SK-N-MC (cell line): ENCODE data around the gene POLR1B.
"Not testable (repeated sequence)": the region's sequence is repeated elsewhere in the genome, so short reads cannot be mapped to it uniquely, and the experiment has no call there.

Experiments
- DNase-seq: peaks from one replicate; pipeline ENCODE4 v3.0.0-alpha.2; 2011; ENCODE audit warnings: low read depth, low spot score
- H3K27ac ChIP-seq: fragments of 200-600 bp; sonication (generic); 2 replicates; pipeline ENCODE4 v1.5.1; 2016; ENCODE audit warnings: mixed run types
- H3K36me3 ChIP-seq: fragments of 200-600 bp; sonication (generic); 2 replicates; pipeline ENCODE4 v1.6.1; 2017; ENCODE audit warnings: antibody characterized with exemption, low read length, mixed read lengths; ENCODE audit not compliant: insufficient read depth
- H3K4me3 ChIP-seq: fragments of 200-600 bp; sonication (generic); 2 replicates; pipeline ENCODE4 v1.5.1; 2016
- H3K9ac ChIP-seq: fragments of 200-600 bp; sonication (generic); 2 replicates; pipeline ENCODE4 v1.8.0; 2017; ENCODE audit warnings: mixed run types, mixed read lengths; ENCODE audit not compliant: insufficient read length
- H3K9me3 ChIP-seq: fragments of 200-600 bp; sonication (generic); 2 replicates; pipeline ENCODE4 v1.6.1; 2017; ENCODE audit warnings: low read depth, mild to moderate bottlenecking, antibody characterized with exemption, low read length, moderate library complexity, mixed read lengths
- EZH2 ChIP-seq: fragments of 200-600 bp; sonication (generic); IDR thresholded peaks from one replicate; pipeline ENCODE4 v1.6.1; 2017; ENCODE audit warnings: antibody characterized with exemption
- FOXP2 ChIP-seq: optimal IDR thresholded peaks from 2 replicates; pipeline ENCODE3; 2011; ENCODE audit warnings: mild to moderate bottlenecking, moderate library complexity; ENCODE audit not compliant: insufficient read depth; ENCODE audit errors: extremely low read length, control extremely low read depth
- POLR2AphosphoS5 ChIP-seq: IDR thresholded peaks from 2 replicates; pipeline ENCODE4 v1.6.1; 2012; ENCODE audit warnings: mild to moderate bottlenecking, low read depth, low read length, borderline replicate concordance

The POLR1B gene

GRCh38 chr2:112539306-112539705, 3.0 kb upstream of the POLR1B start:
- no peaks in the 10 kb centered on the region for H3K36me3 ChIP-seq
- no peaks in the 10 kb centered on the region for H3K9me3 ChIP-seq
- H3K4me3 ChIP-seq: no peak overlapping the region
- no peak for TF ChIP-seq EZH2
- no peak for TF ChIP-seq POLR2AphosphoS5
- no peak for TF ChIP-seq FOXP2
- no peak overlapping the region for H3K9ac ChIP-seq
- no peak overlapping the region for H3K27ac ChIP-seq
- no peak for DNase-seq

- peak overlapping the region; percentile 22; the same call in 1 of the 2 replicates for H3K27ac ChIP-seq
Measured at GRCh38 chr2:112540906-112541305, 1.4 kb upstream of the POLR1B start.

GRCh38 chr2:112541315-112542122, 746 bp upstream of the POLR1B start:
- DNase-seq: no peak
- H3K9me3 ChIP-seq: no peaks in the 10 kb centered on the region
- TF ChIP-seq POLR2AphosphoS5 (no peak), EZH2 (no peak), FOXP2 (no peak)
- H3K27ac ChIP-seq: peak overlapping the region; percentile 48; the same call in 1 of the 2 replicates
- H3K36me3 ChIP-seq: peaks cover 5% of the 10 kb centered on the region; the same call in 1 of the 2 replicates
- peak overlapping the region; percentile 79 for H3K9ac ChIP-seq
- H3K4me3 ChIP-seq: peak overlapping the region; percentile 90

More at GRCh38 chr2:112540906-112541305, 1.4 kb upstream of the POLR1B start:
- DNase-seq: no peak
- Histone ChIP-seq H3K9me3 (no peaks in the 10 kb centered on the region), H3K9ac (no peak overlapping the region), H3K36me3 (peaks cover under 1% of the 10 kb centered on the region; the same call in 1 of the 2 replicates), H3K4me3 (peak overlapping the region; percentile 90)
- no peak for TF ChIP-seq POLR2AphosphoS5
- no peak for TF ChIP-seq FOXP2
- TF ChIP-seq EZH2: no peak

- Histone ChIP-seq H3K9ac (peak overlapping the region; percentile 79), H3K4me3 (peak overlapping the region; percentile 90), H3K27ac (no peak overlapping the region), H3K9me3 (no peaks in the 10 kb centered on the region), H3K36me3 (peaks cover 19% of the 10 kb centered on the region)
- TF ChIP-seq EZH2 (no peak), POLR2AphosphoS5 (no peak), FOXP2 (no peak)
- no peak for DNase-seq
Measured at GRCh38 chr2:112542984-112543661, 858 bp downstream of the POLR1B start.

GRCh38 chr2:112547333-112547732, 5.1 kb downstream of the POLR1B start:
- H3K9me3 ChIP-seq: no peaks in the 10 kb centered on the region
- no peak overlapping the region for H3K4me3 ChIP-seq
- TF ChIP-seq FOXP2 (no peak), EZH2 (no peak), POLR2AphosphoS5 (no peak)
- H3K27ac ChIP-seq: no peak overlapping the region
- H3K9ac ChIP-seq: no peak overlapping the region
- DNase-seq: no peak
- H3K36me3 ChIP-seq: peaks cover 62% of the 10 kb centered on the region

- Histone ChIP-seq H3K27ac (no peak overlapping the region), H3K4me3 (no peak overlapping the region), H3K36me3 (peaks cover 78% of the 10 kb centered on the region), H3K9ac (no peak overlapping the region), H3K9me3 (no peaks in the 10 kb centered on the region)
- TF ChIP-seq FOXP2: no peak
- TF ChIP-seq POLR2AphosphoS5: no peak
- no peak for TF ChIP-seq EZH2
- no peak for DNase-seq
Measured at GRCh38 chr2:112548980-112549379, 6.7 kb downstream of the POLR1B start.

GRCh38 chr2:112566104-112566503, 23.8 kb downstream of the POLR1B start:
- H3K9ac ChIP-seq: no peak overlapping the region
- H3K4me3 ChIP-seq: no peak overlapping the region
- no peak for DNase-seq
- peaks cover 83% of the 10 kb centered on the region for H3K36me3 ChIP-seq
- TF ChIP-seq FOXP2: no peak
- TF ChIP-seq POLR2AphosphoS5: no peak
- no peak for TF ChIP-seq EZH2
- no peaks in the 10 kb centered on the region for H3K9me3 ChIP-seq
- no peak overlapping the region for H3K27ac ChIP-seq

- not testable (repeated sequence) for H3K4me3 ChIP-seq, H3K27ac ChIP-seq, H3K9ac ChIP-seq, DNase-seq, H3K9me3 ChIP-seq
- peaks cover 83% of the 10 kb centered on the region for H3K36me3 ChIP-seq
Measured at GRCh38 chr2:112566508-112566907, 24.2 kb downstream of the POLR1B start.

- Histone ChIP-seq H3K27ac (peak overlapping the region; percentile 81; the same call in 1 of the 2 replicates), H3K4me3 (no peak overlapping the region), H3K9ac (peak overlapping the region; percentile 59), H3K9me3 (no peaks in the 10 kb centered on the region), H3K36me3 (peaks cover 96% of the 10 kb centered on the region)
- no peak for TF ChIP-seq POLR2AphosphoS5
- TF ChIP-seq EZH2: no peak
- TF ChIP-seq FOXP2: no peak
- DNase-seq: no peak
Measured at GRCh38 chr2:112572005-112572404, 29.7 kb downstream of the POLR1B start.
